MM.1S (cell line): ENCODE data around the gene PPP1R13B.

ENCODE experiments used
- DNase-seq: peaks from one replicate; pipeline ENCODE4 v3.0.0-alpha.2; 2015
- H2AFZ ChIP-seq: fragments of 300-600 bp; sonication (generic); 2 replicates; pipeline ENCODE4 v1.6.0; 2016; ENCODE audit warnings: antibody characterized with exemption, low read length
- H3F3A ChIP-seq: fragments of 300-600 bp; sonication (generic); 2 replicates; pipeline ENCODE4 v1.6.1; 2016; ENCODE audit warnings: mild to moderate bottlenecking, antibody characterized with exemption, low read length, moderate library complexity, mixed read lengths; ENCODE audit not compliant: insufficient read depth
- H3K27ac ChIP-seq: fragments of 300-600 bp; sonication (generic); 2 replicates; pipeline ENCODE4 v1.5.1; 2016; ENCODE audit warnings: mild to moderate bottlenecking, low read length
- H3K27me3 ChIP-seq: fragments of 300-600 bp; sonication (generic); replicated peaks from 2 replicates; pipeline ENCODE4 v1.6.0; 2016; ENCODE audit warnings: low read length; ENCODE audit not compliant: insufficient read depth
- H3K36me3 ChIP-seq: fragments of 300-600 bp; sonication (generic); replicated peaks from 2 replicates; pipeline ENCODE4 v1.6.1; 2016; ENCODE audit warnings: mild to moderate bottlenecking, low read length, mixed read lengths; ENCODE audit not compliant: insufficient read depth
- H3K4me1 ChIP-seq: fragments of 300-600 bp; sonication (generic); 2 replicates; pipeline ENCODE4 v1.6.1; 2016; ENCODE audit warnings: low read length, mixed read lengths
- H3K4me2 ChIP-seq: fragments of 300-600 bp; sonication (generic); 2 replicates; pipeline ENCODE4 v1.6.0; 2016; ENCODE audit warnings: low read depth, low read length
- H3K4me3 ChIP-seq: fragments of 300-600 bp; sonication (generic); 2 replicates; pipeline ENCODE4 v1.5.1; 2016; ENCODE audit warnings: low read length, mixed read lengths
- H3K79me2 ChIP-seq: fragments of 300-600 bp; sonication (generic); 2 replicates; pipeline ENCODE4 v1.6.1; 2016; ENCODE audit warnings: mixed run types, low read length, mixed read lengths
- H3K9ac ChIP-seq: fragments of 300-600 bp; sonication (generic); 2 replicates; pipeline ENCODE4 v1.6.1; 2016; ENCODE audit warnings: low read length, mixed read lengths
- H3K9me2 ChIP-seq: fragments of 300-600 bp; sonication (generic); replicated peaks from 2 replicates; pipeline ENCODE4 v1.6.1; 2016; ENCODE audit warnings: mild to moderate bottlenecking, low read length, mixed read lengths; ENCODE audit not compliant: insufficient read depth
- H3K9me3 ChIP-seq: fragments of 300-600 bp; sonication (generic); replicated peaks from 2 replicates; pipeline ENCODE4 v1.6.1; 2016; ENCODE audit warnings: mild to moderate bottlenecking, low read length, mixed read lengths; ENCODE audit not compliant: insufficient read depth
- H4K20me1 ChIP-seq: fragments of 300-600 bp; sonication (generic); 2 replicates; pipeline ENCODE4 v1.6.1; 2016; ENCODE audit warnings: mild to moderate bottlenecking, low read length, moderate library complexity, mixed read lengths; ENCODE audit not compliant: insufficient read depth
- EZH2 ChIP-seq: fragments of 300-600 bp; sonication (generic); optimal IDR thresholded peaks from 2 replicates; pipeline ENCODE3; 2017; ENCODE audit warnings: low read depth, mild to moderate bottlenecking, antibody characterized with exemption, low read length, mixed read lengths
- EZH2phosphoT487 ChIP-seq: fragments of 300-600 bp; sonication (generic); IDR thresholded peaks from 2 replicates; pipeline ENCODE4 v1.6.1; 2018; ENCODE audit warnings: antibody characterized with exemption, low read length
- TF ChIP-seq, protein P1 (sequence below): fragments of 300-600 bp; sonication (generic); IDR thresholded peaks from 2 replicates; pipeline ENCODE4 v1.5.1; 2016; ENCODE audit warnings: antibody characterized with exemption, low read length, mixed read lengths

Gene PPP1R13B

DNA sequence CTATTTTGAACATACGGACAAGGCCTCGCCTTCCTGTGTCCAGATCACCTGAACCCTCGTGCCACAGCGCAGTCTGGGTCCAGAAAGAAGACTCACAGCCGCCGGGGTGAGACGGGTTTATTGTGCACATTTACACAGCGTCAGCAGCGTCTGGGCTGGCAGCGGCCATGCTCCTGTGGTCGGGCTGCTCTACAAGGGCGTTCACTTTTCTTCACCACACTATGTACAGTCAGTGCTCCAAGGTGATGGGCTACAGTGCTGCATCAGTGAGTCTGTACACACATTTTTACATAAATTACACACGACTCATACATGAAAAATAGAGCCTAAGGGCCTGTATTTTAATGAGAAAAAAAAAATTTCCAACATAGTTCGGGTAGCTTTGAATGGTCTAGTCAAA, 113.7 kb downstream of the PPP1R13B start:
- H3K79me2 ChIP-seq: no peaks in the 10 kb centered on the region
- TF ChIP-seq, protein P1, sequence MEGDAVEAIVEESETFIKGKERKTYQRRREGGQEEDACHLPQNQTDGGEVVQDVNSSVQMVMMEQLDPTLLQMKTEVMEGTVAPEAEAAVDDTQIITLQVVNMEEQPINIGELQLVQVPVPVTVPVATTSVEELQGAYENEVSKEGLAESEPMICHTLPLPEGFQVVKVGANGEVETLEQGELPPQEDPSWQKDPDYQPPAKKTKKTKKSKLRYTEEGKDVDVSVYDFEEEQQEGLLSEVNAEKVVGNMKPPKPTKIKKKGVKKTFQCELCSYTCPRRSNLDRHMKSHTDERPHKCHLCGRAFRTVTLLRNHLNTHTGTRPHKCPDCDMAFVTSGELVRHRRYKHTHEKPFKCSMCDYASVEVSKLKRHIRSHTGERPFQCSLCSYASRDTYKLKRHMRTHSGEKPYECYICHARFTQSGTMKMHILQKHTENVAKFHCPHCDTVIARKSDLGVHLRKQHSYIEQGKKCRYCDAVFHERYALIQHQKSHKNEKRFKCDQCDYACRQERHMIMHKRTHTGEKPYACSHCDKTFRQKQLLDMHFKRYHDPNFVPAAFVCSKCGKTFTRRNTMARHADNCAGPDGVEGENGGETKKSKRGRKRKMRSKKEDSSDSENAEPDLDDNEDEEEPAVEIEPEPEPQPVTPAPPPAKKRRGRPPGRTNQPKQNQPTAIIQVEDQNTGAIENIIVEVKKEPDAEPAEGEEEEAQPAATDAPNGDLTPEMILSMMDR: no peak
- no peak for TF ChIP-seq EZH2
- TF ChIP-seq EZH2phosphoT487: no peak
- no peaks in the 10 kb centered on the region for H4K20me1 ChIP-seq
- DNase-seq: no peak
- no peaks in the 10 kb centered on the region for H3K36me3 ChIP-seq
- no peaks in the 10 kb centered on the region for H3K9me3 ChIP-seq
- no peaks in the 10 kb centered on the region for H3K27me3 ChIP-seq
- H3F3A ChIP-seq: no peaks in the 10 kb centered on the region
- H3K4me3 ChIP-seq: no peak overlapping the region
- no peak overlapping the region for H3K27ac ChIP-seq
- H3K9ac ChIP-seq: no peak overlapping the region
- no peaks in the 10 kb centered on the region for H3K4me1 ChIP-seq
- no peak overlapping the region for H2AFZ ChIP-seq
- H3K9me2 ChIP-seq: no peaks in the 10 kb centered on the region
- no peak overlapping the region for H3K4me2 ChIP-seq

DNA sequence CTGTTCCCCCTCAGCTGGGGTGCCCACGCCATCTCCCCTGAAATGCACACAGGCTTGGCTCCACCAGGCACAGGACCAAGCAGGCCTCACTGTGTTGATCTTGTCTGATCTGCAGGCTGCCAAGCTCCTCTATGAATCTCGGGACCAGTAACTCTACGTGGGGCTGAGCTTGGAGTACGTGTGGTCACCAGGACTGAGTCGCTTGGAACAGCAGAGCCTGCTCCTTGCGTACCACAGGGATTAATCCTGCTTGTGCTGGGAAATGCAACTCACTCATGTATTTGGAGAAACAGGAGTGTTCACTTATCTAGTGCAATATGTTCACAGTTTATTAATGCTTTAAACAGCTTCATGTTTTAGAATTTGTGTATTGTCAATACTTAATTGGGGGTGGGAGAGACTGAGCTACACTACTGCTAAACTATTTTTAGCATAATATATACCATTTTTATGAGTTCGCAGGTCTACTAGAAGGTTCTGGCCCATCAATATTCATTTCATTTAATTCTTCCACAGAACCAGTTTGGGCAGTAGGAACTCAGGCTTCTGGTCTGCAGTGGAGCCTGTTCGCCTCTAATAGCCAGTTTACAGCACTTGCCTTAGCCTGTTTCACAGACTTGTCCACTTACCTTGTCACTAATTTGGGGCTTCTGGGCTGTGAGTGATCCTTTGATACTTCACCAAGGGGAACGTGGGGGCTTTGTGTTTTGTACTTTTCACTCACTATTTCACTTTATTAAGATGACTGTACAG, 114.3 kb downstream of the PPP1R13B start:
- H3K9me2 ChIP-seq: no peaks in the 10 kb centered on the region
- no peak overlapping the region for H3K4me2 ChIP-seq
- H3K4me1 ChIP-seq: no peaks in the 10 kb centered on the region
- no peaks in the 10 kb centered on the region for H3F3A ChIP-seq
- no peak for DNase-seq
- no peak overlapping the region for H3K9ac ChIP-seq
- H3K27ac ChIP-seq: no peak overlapping the region
- H3K36me3 ChIP-seq: no peaks in the 10 kb centered on the region
- H3K9me3 ChIP-seq: no peaks in the 10 kb centered on the region
- no peaks in the 10 kb centered on the region for H4K20me1 ChIP-seq
- no peaks in the 10 kb centered on the region for H3K27me3 ChIP-seq
- TF ChIP-seq EZH2phosphoT487: no peak
- TF ChIP-seq, protein P1: no peak
- no peak for TF ChIP-seq EZH2
- H2AFZ ChIP-seq: no peak overlapping the region
- no peaks in the 10 kb centered on the region for H3K79me2 ChIP-seq
- H3K4me3 ChIP-seq: no peak overlapping the region

DNA sequence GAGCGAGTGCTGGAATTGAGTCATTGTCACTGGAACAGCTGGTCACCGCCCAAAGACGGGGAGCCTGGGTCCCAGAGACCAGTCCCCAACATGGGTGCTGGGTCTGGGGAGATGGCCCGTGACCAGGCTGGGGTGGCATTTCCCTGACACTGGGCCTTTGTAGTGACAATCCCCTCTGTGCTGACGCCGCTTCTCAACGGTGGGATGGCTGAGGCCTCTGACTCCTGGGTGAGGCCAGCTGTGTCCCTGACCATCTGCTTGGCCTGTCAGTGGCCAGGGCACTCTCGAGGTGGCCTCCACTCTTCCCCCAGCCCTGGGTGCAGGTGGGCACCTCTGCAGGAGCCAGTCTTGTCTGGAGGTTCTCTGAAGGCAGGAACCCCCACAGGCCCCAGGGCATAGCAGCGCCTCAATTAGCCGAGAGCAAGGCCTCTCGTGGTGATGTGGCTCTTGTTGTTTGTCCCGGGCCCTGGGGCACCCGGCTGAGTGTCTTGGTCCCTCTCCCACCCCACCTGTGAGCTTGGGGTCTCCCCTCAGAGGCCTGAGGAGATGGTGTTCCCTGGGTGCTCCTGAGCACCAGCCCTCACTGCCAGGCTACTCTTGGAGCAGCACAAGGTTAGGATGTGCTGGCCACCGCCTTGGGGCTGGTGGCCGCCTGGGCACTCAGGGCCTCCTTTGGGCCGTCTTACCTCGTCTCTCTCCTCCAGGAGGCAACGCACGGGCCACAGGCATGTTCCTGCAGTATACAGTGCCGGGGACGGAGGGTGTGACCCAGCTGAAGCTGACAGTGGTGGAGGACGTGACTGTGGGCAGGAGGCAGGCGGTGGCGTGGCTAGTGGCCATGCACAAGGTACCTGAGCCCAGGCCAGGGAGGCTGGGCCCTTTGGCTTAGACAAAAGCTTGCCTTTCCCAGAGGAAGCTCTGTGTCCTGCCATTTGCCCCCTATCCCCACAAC, 115.2 kb downstream of the PPP1R13B start:
- Histone ChIP-seq H3K27ac (no peak overlapping the region), H3K79me2 (no peaks in the 10 kb centered on the region), H3F3A (no peaks in the 10 kb centered on the region), H3K9me3 (no peaks in the 10 kb centered on the region), H3K9me2 (no peaks in the 10 kb centered on the region), H3K9ac (no peak overlapping the region), H3K4me2 (no peak overlapping the region), H3K4me3 (no peak overlapping the region), H4K20me1 (no peaks in the 10 kb centered on the region), H3K36me3 (no peaks in the 10 kb centered on the region), H2AFZ (no peak overlapping the region), H3K4me1 (no peaks in the 10 kb centered on the region), H3K27me3 (no peaks in the 10 kb centered on the region)
- no peak for TF ChIP-seq EZH2
- no peak for TF ChIP-seq EZH2phosphoT487
- TF ChIP-seq, protein P1: no peak
- DNase-seq: no peak
